HepG2 (cell line): ENCODE measurements around the gene SYT17. TPM values are rescaled to one million over a fixed set of nuclear protein-coding genes. Genes with fewer than 3 reads are reported as not detected.
A peak's percentile ranks its signal among the peaks of the same experiment; 100 is the strongest.

Experiments
- ATAC-seq: fragments of 200-7000 bp; cut with Tn5 transposase; 3 replicates; pipeline ENCODE4 v1.9.1; 2020; ENCODE audit warnings: mild to moderate bottlenecking, moderate library complexity
- BruUV-seq: library from RNA; stranded (reverse); fragments of 400-500 nt; replicated peaks from 2 replicates; lab custom pipeline; 2021; lab: Mats Ljungman, UMichigan
- CTCF ChIA-PET: fragments of 300-600 bp; formaldehyde crosslinking; extraction: SDS; loops from one replicate; lab custom pipeline; 2021; ENCODE audit warnings: low total read pairs, inconsistent platforms, low intra/inter-chr PET ratio; lab: Yijun Ruan, JAX
- POLR2A ChIA-PET: fragments of 350-600 bp; sonication (Branson Sonifier 250); formaldehyde crosslinking; loops from one replicate; lab custom pipeline; 2020; ENCODE audit warnings: antibody characterized with exemption, inconsistent platforms; lab: Yijun Ruan, JAX
- DNase-seq: peaks from one replicate; pipeline ENCODE4 v3.0.0-alpha.2; 2015; ENCODE audit warnings: low spot score
- FAIRE-seq: peaks from 3 replicates; lab custom pipeline; 2011; peaks lifted over from hg19 to GRCh38; lab: Jason Lieb, UNC
- H2AFZ ChIP-seq: one replicate; pipeline ENCODE4 v1.6.1; 2011; ENCODE audit warnings: low read length, inconsistent platforms
- H3K27ac ChIP-seq: fragments of 300-600 bp; 3 replicates; pipeline ENCODE4 v1.8.0; 2011; ENCODE audit warnings: mixed run types, mild to moderate bottlenecking, mixed read lengths, low read length, inconsistent platforms; ENCODE audit not compliant: insufficient read depth; ENCODE audit errors: extremely low read length
- H3K27me3 ChIP-seq, 2 experiments: fragments of 200-600 bp in 1 of 2; 2 replicates in 1 of 2; 3 replicates in 1 of 2; pipeline versions ENCODE4 v1.6.0 to v1.8.0; 2011; ENCODE audit warnings: low read length in 2 of 2, mild to moderate bottlenecking in 2 of 2, moderate library complexity in 2 of 2, inconsistent platforms in 1 of 2; ENCODE audit not compliant: insufficient read depth in 2 of 2, control insufficient read depth in 1 of 2
- H3K36me3 ChIP-seq, 2 experiments: fragments of 200-600 bp in 1 of 2; replicated peaks in 1 of 2; 2 replicates in 1 of 2; 3 replicates in 1 of 2; pipeline versions ENCODE4 v1.5.1 to v1.8.0; 2011; ENCODE audit warnings: low read length in 2 of 2, inconsistent platforms in 1 of 2; ENCODE audit not compliant: insufficient read depth in 2 of 2, control insufficient read depth in 1 of 2
- H3K4me1 ChIP-seq: 2 replicates; pipeline ENCODE4 v1.5.1; 2012; ENCODE audit warnings: low read length, inconsistent platforms; ENCODE audit not compliant: insufficient read depth
- H3K4me2 ChIP-seq: 2 replicates; pipeline ENCODE4 v1.6.0; 2011; ENCODE audit warnings: low read depth, low read length, inconsistent platforms
- H3K4me3 ChIP-seq, 3 experiments: fragments of 200-600 bp in 1 of 3; sonication (generic), shearing (Covaris generic) in 1 of 3; replicated peaks in 1 of 3; 2 replicates each; pipeline ENCODE4 v1.5.1; 2011 to 2016; ENCODE audit warnings: low read length in 3 of 3, inconsistent platforms in 2 of 3, low read depth in 2 of 3, mild to moderate bottlenecking in 2 of 3, control low read depth in 1 of 3, mixed read lengths in 1 of 3; ENCODE audit not compliant: insufficient read depth in 1 of 3
- H3K79me2 ChIP-seq: one replicate; pipeline ENCODE4 v1.6.1; 2011; ENCODE audit warnings: low read length, inconsistent platforms; ENCODE audit not compliant: insufficient read depth
- H3K9ac ChIP-seq: 2 replicates; pipeline ENCODE4 v1.6.0; 2011; ENCODE audit warnings: mild to moderate bottlenecking, low read depth, low read length, inconsistent platforms; ENCODE audit not compliant: insufficient read depth
- H3K9me3 ChIP-seq: 2 replicates; pipeline ENCODE4 v1.5.1; 2012; ENCODE audit warnings: mild to moderate bottlenecking, low read length
- H4K20me1 ChIP-seq: 2 replicates; pipeline ENCODE4 v1.6.0; 2011; ENCODE audit warnings: inconsistent platforms, mild to moderate bottlenecking, low read length, moderate library complexity; ENCODE audit not compliant: insufficient read depth
- GFI1 ChIP-seq: sonication (generic); formaldehyde crosslinking; IDR thresholded peaks from 2 replicates; pipeline ENCODE4 v1.5.0; 2020; ENCODE audit warnings: missing genetic modification reagents, mild to moderate bottlenecking, borderline replicate concordance
- MYPOP ChIP-seq: sonication (generic); formaldehyde crosslinking; IDR thresholded peaks from 2 replicates; pipeline ENCODE4 v1.8.1; 2023; ENCODE audit warnings: mild to moderate bottlenecking, moderate library complexity, missing genetic modification reagents
- RBAK ChIP-seq: sonication (generic); formaldehyde crosslinking; IDR thresholded peaks from 2 replicates; pipeline ENCODE4 v1.5.1; 2020; ENCODE audit warnings: mild to moderate bottlenecking, missing genetic modification reagents
- SP5 ChIP-seq: IDR thresholded peaks from 2 replicates; pipeline ENCODE4 v1.6.1; 2016; ENCODE audit warnings: low read depth, borderline replicate concordance
- TRIM22 ChIP-seq: fragments of 450-650 bp; IDR thresholded peaks from 2 replicates; pipeline ENCODE4 v1.6.1; 2017
- ZBTB21 ChIP-seq: sonication (generic); formaldehyde crosslinking; IDR thresholded peaks from 2 replicates; pipeline ENCODE4 v1.4.0; 2020; ENCODE audit warnings: missing genetic modification reagents
- ZNF589 ChIP-seq: sonication (generic); formaldehyde crosslinking; conservative IDR thresholded peaks from 2 replicates; pipeline ENCODE4 v1.8.0; 2022; ENCODE audit warnings: mild to moderate bottlenecking, moderate library complexity, missing genetic modification reagents
- WGBS: methylation state at CpG from one replicate; pipeline ENCODE4 v1.1.6; 2017; ENCODE audit warnings: low lambda C conversion rate; 5-methylcytosine and 5-hydroxymethylcytosine counted together
- in situ Hi-C: cut with HindIII; loops from 2 replicates; pipeline ENCODE4 v1.10.0; 2017; ENCODE audit warnings: low pct_unique_long_range_greater_than_20kb; ENCODE audit not compliant: extremely low pct_ligation_motif_present
- intact Hi-C: fragments of 100-400 bp; cut with micrococcal nuclease; formaldehyde crosslinking; loops from one replicate; pipeline ENCODE4 v1.10.0; 2022; ENCODE audit not compliant: unreplicated experiment
- polyA plus RNA-seq, 8 experiments: library from polyadenylated mRNA; depleted of rRNA in 3 of 8; stranded (reverse) in 7 of 8; unstranded in 1 of 8; fragments of >200 nt; fragmentation: Illumina TruSeq in 4 of 8; extraction: Trizol in 4 of 8; gene quantifications; 2 replicates each; pipeline versions ENCODE4 v1.2.1 to v1.2.3, GENCODE V29; 2011 to 2016; ENCODE audit warnings: low read depth in 4 of 8, missing spikeins in 1 of 8, mixed read lengths in 1 of 8; ENCODE audit not compliant: insufficient read depth in 1 of 8
- total RNA-seq, 5 experiments: library from RNA; depleted of rRNA; stranded (reverse); fragments of >200 nt; fragmentation: Illumina TruSeq; extraction: Trizol; gene quantifications; 2 replicates each; pipeline ENCODE4 v1.2.3, GENCODE V29; 2016; ENCODE audit warnings: low read depth in 1 of 5
- TF ChIP-seq, protein P1 (sequence below): sonication (generic); formaldehyde crosslinking; IDR thresholded peaks from 2 replicates; pipeline ENCODE4 v1.5.1; 2020; ENCODE audit warnings: mild to moderate bottlenecking, moderate library complexity, missing genetic modification reagents
- TF ChIP-seq, protein P2 (sequence below): sonication (generic); formaldehyde crosslinking; IDR thresholded peaks from 2 replicates; pipeline ENCODE4 v1.9.0; 2021; ENCODE audit warnings: missing genetic modification reagents, borderline replicate concordance

SYT17 gene
- total and polyA plus RNA-seq, 2 of the 13 experiments (the other 11 are each of a cell fraction or from before 2014, with no cell fraction given): 0.44 TPM; not detected in 1

- no peak for TF ChIP-seq ZBTB21
- no peak for TF ChIP-seq TRIM22
- no peak for TF ChIP-seq ZNF589 (CRISPR knock-in tag)
- TF ChIP-seq, protein P1, sequence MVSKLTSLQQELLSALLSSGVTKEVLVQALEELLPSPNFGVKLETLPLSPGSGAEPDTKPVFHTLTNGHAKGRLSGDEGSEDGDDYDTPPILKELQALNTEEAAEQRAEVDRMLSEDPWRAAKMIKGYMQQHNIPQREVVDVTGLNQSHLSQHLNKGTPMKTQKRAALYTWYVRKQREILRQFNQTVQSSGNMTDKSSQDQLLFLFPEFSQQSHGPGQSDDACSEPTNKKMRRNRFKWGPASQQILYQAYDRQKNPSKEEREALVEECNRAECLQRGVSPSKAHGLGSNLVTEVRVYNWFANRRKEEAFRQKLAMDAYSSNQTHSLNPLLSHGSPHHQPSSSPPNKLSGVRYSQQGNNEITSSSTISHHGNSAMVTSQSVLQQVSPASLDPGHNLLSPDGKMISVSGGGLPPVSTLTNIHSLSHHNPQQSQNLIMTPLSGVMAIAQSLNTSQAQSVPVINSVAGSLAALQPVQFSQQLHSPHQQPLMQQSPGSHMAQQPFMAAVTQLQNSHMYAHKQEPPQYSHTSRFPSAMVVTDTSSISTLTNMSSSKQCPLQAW (CRISPR knock-in tag): no peak
- no peak for TF ChIP-seq GFI1 (CRISPR knock-in tag)
- TF ChIP-seq, protein P2, sequence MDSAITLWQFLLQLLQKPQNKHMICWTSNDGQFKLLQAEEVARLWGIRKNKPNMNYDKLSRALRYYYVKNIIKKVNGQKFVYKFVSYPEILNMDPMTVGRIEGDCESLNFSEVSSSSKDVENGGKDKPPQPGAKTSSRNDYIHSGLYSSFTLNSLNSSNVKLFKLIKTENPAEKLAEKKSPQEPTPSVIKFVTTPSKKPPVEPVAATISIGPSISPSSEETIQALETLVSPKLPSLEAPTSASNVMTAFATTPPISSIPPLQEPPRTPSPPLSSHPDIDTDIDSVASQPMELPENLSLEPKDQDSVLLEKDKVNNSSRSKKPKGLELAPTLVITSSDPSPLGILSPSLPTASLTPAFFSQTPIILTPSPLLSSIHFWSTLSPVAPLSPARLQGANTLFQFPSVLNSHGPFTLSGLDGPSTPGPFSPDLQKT (CRISPR knock-in tag): no peak
- TF ChIP-seq, all 625 proteins: peak for 0
Observed at GRCh38 chr16:19147126-19147525, 20.9 kb upstream of the SYT17 start (continued).

- Histone ChIP-seq H3K4me1 (no peaks in the 10 kb centered on the region), H3K27ac (no peak overlapping the region), H3K36me3 (no peaks in the 10 kb centered on the region), H3K79me2 (no peaks in the 10 kb centered on the region), H3K9me3 (no peaks in the 10 kb centered on the region), H4K20me1 (no peaks in the 10 kb centered on the region), H3K4me2 (no peak overlapping the region), H2AFZ (no peak overlapping the region), H3K27me3 (peaks cover 2 to 34% of the 10 kb centered on the region in 2 experiments; a peak in 4 of 5 replicates), H3K4me3 (no peak overlapping the region), H3K9ac (no peak overlapping the region)
- in situ Hi-C loops: loop anchor here (10.0 kb wide), 1 partner anchor 57 kb away; no protein-coding TSS in a partner anchor
- DNase-seq (no peak), FAIRE-seq (peak; percentile 40), ATAC-seq (no peak)
- intact Hi-C loops: no loop called here
- ChIA-PET CTCF (no interaction called here), POLR2A (no interaction called here)
- no TSS peak for BruUV-seq
- TF ChIP-seq SP5 (CRISPR knock-in tag): no peak
- no peak for TF ChIP-seq MYPOP (CRISPR knock-in tag)
- TF ChIP-seq RBAK (CRISPR knock-in tag): peak; percentile 96
- WGBS: 39% methylated on average over 4 of the region's 4 CpGs
Observed at GRCh38 chr16:19147627-19148026, 20.4 kb upstream of the SYT17 start.
